Testis (tissue), 2 donors: Measurements from ENCODE around the gene MCEE.

ENCODE experiments used
- POLR2A ChIP-seq: fragments of 450-650 bp; IDR thresholded peaks from one replicate; pipeline ENCODE4 v1.6.1; 2017; ENCODE audit warnings: antibody characterized with exemption, mild to moderate bottlenecking, moderate library complexity
- TF ChIP-seq, protein P1 (sequence below), 3 experiments: fragments of 450-650 bp in 2 of 3; fragments of 200-600 bp in 1 of 3; sonication (generic) in 1 of 3; IDR thresholded peaks; one replicate each; pipeline ENCODE4 v1.5.1; 2016 to 2019; ENCODE audit warnings: antibody characterized with exemption in 3 of 3, mild to moderate bottlenecking in 2 of 3, moderate library complexity in 1 of 3

DNA sequence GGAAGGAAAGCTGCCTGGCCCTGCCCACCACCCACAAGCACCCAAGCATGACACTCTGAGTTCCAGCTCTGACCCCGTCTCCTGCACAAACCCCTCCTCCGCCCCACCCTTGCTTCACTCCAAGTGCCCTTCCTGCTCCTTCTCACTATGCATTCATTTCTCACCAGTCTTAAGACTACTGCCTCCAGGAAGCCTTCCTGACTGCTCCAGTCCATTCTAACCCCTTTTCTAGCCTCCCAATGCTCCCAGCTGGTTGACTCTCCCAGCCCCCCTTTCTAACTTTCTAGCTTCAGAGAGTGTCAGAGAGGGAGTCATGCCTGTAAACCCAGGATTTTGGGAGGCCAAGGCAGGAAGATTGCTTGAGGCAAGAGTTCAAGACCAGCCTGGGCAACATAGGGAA is 69.8 kb downstream of the MCEE start:
- TF ChIP-seq, protein P1, sequence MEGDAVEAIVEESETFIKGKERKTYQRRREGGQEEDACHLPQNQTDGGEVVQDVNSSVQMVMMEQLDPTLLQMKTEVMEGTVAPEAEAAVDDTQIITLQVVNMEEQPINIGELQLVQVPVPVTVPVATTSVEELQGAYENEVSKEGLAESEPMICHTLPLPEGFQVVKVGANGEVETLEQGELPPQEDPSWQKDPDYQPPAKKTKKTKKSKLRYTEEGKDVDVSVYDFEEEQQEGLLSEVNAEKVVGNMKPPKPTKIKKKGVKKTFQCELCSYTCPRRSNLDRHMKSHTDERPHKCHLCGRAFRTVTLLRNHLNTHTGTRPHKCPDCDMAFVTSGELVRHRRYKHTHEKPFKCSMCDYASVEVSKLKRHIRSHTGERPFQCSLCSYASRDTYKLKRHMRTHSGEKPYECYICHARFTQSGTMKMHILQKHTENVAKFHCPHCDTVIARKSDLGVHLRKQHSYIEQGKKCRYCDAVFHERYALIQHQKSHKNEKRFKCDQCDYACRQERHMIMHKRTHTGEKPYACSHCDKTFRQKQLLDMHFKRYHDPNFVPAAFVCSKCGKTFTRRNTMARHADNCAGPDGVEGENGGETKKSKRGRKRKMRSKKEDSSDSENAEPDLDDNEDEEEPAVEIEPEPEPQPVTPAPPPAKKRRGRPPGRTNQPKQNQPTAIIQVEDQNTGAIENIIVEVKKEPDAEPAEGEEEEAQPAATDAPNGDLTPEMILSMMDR (IDR thresholded peaks at IDR 0.05), result no peak
- no peak for TF ChIP-seq POLR2A
